IPS-NIHi7 (cell line): ENCODE measurements around the gene SPOCK1.
A peak's percentile ranks its signal among the peaks of the same experiment; 100 is the strongest.

Experiments
- DNase-seq: peaks from one replicate; pipeline ENCODE4 v3.0.0; 2012; ENCODE audit warnings: mixed read lengths; ENCODE audit errors: extremely low spot score

Gene SPOCK1

DNA sequence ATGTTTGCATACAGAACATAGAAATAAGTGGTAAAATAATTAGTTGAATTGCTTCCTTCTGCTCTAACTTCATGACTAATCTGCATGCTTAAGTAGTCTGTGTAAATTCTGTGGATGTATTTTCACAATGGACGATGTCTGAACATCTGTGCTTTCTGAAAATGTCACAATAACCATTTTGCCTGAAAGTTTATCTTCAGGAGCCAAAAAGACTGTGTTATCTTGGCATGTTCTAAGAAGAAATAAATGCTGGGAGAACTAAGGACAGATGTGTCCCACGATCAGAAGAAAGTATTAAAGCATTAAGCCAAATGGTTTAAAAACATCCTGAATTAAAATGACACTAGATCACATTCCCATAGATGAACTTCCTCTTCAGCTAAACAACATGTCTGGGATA, 397.6 kb downstream of the SPOCK1 start:
- no peak for DNase-seq

DNA sequence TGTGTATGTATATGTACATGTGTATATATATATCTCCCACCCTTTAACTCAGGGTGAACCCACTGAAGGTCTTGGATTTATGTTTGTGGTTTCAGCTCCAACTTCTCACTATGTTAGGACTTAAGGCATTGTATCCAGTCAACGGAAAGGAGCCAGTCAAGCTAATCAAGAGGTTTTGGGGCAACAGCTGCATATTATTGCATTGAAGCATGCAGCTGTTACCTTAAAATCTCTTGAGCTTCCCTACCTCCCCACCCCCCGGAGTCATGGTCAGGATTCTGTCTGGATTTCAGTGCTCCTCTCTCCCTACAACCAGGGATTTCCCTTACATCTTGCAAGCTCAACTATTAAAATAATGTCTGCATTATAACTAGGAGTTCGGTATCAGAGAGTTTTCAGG, 399.5 kb downstream of the SPOCK1 start:
- no peak for DNase-seq

DNA sequence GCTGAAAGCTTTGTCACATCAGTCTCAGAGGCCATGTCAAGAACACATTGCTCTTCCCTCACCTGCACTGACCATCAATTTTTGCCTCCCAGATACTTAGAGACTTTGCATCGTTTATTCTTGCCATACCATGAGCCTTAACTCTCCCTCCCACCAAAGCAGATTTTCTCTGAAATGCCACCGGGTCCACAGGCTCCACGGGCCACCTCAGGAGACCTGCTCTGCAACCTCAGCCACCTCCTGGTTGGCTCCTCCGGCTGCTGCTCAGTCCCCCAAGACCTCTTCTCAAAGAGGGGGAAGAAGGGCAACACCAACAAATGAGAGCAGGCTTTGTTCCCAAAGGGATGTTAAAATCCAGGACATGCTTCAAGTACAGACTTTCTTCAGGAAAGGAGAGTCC, 400.5 kb downstream of the SPOCK1 start:
- DNase-seq = no peak

DNA sequence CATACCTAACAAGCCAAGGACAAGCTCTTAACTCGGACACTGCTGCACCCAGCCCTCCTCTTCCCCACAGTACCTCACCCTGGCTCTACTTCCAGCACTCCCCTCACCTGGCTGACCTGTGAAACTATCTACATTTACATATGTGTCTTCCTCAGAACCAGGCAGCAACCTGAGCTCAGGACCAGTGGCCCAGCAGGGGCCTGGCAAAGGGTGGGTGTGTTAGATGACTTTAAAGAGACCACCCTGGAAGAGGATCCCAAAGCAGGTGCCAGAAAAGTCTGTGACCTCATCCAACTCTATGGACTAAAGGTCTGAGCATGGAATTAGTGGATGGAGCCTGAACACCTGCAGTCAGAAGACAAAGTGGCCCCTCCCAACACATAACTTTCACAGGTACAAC, 400.9 kb downstream of the SPOCK1 start:
- no peak for DNase-seq

DNA sequence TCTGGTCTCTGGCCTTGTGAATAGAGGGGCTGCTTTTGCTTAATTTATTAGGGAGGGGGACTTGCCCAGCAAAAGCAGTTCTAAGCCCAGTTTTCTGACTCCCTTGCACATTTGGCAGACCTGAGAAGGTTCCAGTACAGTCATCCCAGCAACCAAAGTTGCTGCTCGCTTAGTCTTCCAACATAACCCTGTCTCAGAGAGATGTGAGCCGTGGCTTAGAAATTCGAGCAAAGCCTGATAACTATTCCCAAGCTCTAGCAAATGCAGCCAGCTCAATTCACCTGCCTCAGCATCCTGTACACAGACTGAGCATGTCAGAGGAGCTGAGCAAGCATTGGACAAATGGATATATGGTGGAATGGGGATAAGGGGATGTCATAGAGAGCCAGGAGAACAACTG, 401.9 kb downstream of the SPOCK1 start:
- DNase-seq = no peak

DNA sequence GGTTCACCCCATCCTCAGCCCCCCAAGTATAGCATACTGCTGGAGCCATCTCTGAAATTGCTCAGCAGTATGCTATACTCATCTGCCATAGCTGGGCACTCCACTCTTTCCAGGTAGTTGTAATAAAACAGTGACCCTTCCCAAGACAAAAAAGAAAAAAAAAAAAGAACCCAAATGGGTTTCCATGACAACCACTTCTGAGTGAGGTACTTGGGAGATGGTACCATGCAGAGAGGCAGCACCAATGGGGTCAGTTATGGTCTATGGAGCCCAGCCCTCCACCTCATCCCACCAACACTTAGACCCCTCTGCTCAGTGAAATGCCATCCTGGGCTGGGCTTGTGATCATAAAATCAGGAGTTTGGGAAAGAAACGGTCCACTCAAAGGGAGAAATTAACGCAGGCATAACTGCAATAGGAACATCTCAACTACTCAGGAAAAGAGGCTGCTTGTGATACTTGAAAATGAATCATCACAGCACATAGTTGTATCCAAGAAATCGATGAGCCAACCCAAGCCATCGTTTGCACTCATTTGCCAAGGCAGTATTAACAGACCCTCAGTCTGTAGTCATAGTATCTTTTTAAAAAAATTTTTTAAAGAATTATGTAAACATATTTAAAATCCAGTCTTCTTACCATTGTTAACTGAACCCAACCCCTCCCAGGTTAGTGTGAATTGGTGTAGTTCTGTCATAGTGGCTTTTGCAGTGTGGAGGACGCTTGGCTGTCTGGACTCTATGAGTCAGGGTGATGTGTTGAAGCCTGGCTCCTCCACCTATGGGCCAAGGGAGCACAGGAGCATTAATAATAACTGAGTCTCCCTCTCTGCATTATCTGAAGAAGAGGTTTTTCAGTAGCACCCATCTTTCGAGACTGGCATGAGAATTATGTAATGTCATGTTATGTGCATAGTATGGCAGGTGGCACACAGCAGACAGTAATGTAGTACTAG, 402.7 kb downstream of the SPOCK1 start:
- DNase-seq = no peak

DNA sequence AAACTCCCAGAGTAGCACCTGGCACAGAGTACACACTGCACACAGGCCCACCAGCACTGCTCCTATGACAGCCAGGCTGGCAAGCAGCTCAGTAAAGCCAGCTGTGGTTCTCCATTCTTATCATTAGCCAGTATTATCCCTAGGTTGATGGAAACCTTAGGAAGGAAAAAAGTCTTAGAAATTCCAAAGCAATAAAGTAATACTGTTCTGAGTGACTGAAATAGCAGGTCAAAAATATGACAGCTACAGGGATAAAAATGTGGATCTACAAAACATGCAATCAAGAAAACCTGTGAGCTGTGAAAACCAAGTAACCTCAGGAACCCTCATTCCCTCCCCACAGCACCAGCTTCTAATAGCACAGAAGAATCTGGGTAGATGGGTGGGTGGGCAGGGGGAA, 403.5 kb downstream of the SPOCK1 start:
- DNase-seq = no peak

DNA sequence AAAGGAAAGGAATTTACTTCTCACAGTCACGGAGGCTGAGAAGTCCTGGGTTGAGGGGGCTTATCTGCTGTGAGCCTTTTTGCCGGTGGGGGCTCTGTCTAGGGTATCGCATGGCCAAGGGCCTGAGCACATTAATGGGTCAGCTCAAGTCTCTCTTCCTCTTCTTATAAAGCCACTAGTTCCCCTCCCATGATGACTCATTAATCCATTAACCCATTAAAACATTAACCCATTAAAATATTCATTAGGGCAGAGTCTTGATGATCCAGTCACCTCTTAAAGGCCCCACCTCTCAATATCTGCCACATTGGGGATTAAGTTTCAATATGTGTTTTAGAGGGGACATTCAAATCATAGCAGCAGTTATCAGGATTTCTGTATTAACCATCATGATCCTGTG, 406.3 kb downstream of the SPOCK1 start:
- DNase-seq = no peak

DNA sequence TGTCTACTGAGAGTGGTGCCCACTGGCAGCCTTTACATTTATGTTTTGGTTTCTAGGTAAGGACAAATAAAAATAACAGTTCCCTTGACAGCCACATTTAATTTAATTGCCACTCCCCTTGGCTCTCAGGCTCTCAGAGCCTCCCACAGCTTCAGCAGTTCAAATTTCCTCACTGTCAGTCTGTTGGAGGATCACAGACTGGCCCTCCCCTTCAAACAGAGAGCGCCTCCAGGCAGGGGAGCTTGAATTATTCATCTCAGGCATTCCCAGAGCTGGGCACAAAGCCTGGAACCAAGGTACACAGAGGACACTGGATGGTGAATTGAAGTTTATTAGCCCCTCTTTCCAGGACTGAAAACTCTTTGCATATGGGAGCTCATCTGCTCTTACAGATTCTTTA, 407.7 kb downstream of the SPOCK1 start:
- DNase-seq = peak; percentile 54

DNA sequence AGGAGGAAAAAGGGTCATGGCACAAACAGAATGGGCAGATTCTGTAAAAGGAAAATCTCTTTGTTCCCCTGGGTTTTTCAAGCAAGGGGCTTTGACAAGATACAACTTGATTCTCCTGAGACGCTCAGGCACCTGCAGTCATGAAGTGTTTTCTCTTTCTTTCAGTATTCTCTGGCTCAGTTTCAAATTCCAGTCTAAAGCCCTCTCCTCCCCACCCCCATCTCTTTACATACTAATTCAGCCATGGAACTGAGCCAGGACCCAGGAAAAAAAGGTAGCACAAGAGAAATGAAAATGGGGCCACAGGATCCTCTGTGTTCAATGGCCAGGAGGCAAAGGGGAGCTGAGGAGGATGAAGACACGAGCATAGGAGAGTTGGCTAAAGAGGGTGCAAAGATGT, 408.4 kb downstream of the SPOCK1 start:
- no peak for DNase-seq

DNA sequence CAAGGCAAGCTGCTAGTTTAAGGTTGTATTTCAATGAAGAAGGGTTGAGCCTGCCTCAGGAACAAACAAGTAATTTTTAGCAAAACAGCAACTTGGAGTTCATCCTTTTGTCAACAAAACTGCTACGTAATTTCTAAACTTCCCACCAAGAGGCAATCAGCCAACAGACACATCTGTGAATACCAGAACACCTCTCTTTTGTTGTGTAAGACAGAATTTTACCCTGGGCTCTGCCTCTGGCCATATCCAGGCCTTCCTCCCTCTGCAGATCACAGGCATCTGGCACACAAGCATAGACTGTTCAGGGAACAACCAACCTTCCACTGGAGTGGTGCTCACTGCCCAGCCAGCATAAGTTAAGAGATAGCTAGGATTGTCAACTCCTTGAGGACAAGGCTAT, 409.0 kb downstream of the SPOCK1 start:
- DNase-seq = no peak

DNA sequence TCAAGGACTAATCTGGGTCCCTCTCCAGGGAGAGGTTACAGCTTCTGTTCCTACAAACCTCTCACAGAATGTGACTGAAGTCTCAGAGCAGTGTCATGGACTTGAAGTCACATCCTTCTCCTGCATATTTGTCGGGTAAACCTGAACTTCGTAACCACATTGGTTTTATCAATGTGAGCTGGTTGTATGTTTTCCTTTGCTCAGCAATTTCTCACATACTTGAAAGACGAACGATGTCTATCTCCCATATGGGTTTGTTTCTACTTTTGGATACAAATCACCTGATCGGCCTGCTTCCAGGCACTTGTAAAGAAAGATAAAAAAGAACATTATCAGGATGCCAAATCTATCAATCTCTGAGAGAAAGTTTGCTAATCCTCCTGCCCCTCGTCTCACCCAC, 411.0 kb downstream of the SPOCK1 start:
- no peak for DNase-seq

DNA sequence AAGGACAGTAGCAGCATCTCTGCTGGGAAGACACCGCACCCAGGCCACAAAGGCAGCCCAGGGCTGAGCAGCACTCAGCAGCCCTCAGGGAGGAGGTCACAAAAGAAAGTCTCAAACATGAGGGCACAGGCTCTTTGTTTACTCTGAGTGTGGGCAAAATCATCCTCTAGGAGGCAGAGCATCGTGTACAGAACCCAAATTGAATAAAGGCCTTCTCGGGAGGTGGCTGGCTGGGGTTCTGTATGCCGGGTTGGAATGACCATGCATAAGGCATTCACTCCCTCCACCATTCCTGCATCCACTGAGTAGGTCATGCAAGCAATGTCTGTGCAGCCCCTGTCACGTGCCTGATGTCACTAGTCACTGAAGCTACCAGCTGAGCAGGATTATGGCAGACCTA, 412.8 kb downstream of the SPOCK1 start:
- DNase-seq = no peak

DNA sequence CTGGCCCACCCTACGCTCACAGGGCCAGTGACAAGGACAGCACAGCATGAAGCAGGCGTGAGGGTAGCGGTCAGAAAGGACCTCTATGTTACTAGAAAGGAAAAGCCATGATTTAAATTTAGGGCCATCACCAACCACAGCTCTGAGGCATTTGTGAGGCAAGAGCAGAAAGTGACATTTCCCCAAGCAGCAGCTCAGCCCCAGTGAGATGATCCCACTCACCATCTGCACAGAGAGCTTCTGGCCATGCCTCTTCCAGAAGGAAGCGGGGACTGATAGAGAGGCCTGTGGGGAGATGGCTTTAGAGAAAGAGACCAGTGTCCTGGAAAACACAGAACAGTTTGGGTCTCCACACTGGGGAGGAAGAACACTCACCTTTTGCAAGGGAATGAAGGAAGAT, 413.9 kb downstream of the SPOCK1 start:
- no peak for DNase-seq

DNA sequence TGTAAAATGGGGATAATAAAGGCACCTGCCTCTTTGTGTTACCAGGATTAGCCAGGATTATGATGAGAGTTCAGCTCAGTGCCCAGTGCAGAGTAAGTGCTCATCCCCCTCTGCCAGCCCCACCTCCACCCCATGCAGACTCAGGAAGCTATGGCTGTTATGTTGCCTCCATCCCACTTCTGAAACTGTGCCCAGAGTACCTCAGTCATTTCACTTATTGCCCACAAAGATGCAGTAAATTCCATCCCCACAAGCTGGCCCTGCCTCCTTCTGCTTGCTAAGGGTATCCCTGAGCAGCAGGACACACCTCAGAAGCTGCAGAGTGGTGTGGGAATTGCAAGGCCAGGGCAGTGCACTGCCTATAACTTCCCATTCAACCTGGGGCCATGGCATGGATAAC, 415.1 kb downstream of the SPOCK1 start:
- no peak for DNase-seq

DNA sequence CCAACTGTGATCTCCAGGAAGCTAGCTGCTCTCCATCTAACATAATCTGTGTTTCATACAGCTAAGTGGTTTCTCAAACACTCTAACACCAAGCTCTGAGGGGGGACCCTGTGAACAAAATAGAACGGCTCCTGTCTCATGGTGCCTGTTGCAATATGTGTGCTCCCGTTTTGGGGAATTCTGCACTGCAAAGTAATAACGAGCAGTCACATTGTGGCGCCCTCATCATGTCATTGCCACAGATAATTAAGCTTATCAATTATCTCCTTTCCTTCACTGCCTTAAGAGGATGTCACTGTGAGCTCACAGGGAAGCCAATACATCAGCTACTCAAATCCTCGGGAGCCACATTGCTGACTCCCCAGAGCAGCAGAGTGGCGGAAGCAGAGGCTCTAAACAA, 416.2 kb downstream of the SPOCK1 start:
- no peak for DNase-seq

DNA sequence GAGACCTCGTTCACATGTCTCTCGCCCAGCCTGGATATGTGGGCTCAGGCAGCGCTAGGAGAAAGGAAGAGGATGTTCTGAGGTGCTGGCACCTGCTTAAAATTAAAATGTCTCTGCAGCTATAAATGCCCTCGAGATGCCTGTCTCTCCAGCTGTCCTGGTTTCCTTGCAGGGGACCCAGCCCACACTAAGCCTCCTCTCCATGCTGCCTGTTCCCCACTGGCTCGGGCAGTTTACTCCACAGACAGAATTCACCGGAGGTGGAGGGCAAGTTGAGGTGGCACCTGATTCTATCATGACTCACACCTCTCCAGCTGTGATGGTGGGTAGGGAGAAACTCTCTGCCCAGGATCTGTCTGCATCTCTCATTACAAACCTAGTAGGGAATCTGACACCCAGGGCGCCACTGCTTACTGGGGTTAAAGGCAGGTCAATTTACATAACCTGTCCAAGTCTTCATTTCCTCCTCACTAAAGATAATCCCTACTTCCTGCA, 420.9 kb downstream of the SPOCK1 start:
- peak; percentile 32 for DNase-seq

DNA sequence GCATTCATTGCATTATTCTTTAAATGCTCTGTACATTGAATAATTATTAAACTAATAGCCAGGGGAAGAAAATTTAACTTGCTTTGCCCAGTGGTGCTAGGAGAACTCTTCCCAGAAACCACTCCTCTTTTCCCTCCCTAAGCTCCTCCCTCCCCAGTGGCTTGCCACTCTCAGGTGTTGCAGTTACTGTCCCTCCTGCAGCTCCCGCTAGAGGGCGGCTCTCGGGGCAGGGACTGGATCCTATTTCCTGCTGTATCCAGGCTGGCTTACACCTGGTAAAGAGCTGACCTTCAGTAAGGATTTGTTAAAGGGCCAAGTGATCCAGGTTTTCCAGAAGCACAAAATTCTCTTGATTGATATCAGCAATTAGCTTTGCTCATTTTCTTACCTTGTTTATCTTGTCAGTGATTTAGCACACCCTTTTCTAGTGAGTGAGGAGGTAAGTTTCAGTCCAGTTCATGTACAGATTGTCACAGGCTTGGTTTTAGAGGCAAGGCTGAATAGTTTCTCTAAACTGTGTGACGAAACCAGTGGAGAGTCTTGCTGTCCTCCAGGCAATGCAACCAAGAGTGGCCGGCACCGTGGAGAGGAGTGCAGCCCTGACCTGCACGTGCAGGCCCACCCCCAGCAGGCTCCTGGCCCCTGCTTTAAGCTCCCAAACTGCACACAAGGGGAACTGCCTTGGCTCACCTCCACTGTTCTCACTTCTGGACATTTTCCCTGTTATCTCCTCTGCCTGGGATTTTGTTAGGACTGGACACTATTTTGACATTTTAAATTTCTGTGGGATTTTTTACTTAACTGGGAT, 423.8 kb downstream of the SPOCK1 start:
- DNase-seq = peak; percentile 91

DNA sequence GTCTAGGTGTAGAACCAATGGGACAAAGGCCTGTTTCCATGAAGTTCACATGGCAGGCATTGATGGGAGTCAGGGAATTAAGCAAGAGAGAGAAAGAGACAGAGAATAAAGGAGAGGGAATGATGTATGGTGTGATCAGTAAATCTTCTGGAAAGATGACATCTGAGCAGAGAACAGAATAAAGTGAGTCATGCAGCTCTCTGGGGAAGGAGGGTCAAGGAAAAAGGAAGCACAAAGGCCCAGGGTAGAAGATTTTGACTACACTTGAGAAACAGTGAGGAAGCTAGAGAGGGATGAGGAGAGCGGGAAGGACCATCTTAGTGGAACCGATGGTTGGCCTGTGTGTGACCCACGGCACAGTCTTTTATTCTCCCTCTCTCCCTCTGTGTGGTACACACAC, 425.9 kb downstream of the SPOCK1 start:
- DNase-seq = no peak

DNA sequence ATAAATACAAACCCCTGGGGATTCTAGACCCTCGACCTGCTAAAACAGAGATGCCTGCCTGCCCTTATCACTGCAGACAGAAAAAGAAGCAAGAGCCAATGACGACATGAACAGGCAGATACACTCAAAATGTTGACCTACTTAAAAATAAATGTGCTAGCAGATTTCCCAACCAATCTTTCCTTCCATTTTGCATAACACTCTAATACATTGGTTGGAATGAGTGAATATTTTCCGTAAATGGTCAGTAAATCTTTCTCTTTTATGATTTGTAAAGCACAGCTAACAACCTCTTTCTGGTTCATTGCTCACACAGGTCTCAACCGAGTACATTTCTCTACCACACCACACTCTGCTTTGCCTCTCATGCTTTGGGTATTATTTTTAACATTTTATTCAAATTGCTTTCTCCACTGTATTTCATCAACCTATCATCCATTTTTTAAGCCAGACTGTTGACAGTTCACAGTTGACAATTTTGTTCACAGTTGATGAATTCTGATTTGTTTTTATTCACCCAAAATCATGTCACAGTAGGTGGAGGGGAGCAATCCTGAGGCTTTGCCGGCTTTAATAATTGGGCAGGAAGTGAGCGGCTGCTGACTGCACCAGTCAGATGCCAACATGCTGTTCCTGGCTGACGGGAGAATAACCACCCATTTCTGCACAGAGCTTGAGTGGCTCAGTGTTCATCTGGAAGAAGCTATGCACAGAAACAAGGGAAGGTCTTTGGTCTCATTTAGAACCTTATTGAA, 426.6 kb downstream of the SPOCK1 start:
- no peak for DNase-seq

DNA sequence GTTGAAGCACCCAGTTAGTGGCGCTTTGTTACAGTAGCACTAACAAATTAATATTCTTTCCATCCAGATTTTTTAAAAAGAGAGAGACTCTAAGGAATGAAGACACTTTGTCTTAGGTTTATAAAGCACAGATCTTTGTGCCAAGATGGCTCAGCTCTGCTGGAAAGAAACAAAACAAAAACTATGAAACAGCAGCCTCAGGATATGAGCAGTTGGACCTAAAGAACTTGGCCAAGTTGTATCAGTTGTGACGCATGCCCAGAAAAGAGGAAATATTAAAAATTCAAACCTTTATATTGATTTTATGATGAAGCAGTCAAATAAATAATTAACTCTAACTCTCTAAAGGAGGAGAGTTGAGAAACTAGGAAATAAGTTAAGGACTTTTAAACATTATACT, 427.2 kb downstream of the SPOCK1 start:
- DNase-seq = no peak

DNA sequence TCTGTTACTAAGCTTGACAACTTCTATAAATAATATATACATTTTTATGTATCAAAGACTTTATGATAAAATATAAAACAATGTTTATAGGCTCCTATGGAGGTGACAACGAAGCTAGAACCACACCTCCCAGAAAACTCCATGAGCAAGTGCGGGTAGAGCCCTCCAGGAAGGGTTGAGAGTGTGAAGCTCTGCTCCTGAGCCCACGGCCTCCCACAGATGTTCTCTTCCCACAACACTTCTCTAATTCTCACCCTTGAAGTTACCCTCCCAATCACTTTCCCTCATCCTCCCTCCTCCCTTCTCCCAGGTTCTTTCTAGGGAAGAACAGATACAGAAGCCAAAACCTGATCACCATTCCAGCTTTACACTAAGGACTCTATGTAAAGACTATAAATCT, 427.6 kb downstream of the SPOCK1 start:
- DNase-seq = no peak
